HG03439 (cell line): ENCODE measurements around the gene ZNF598.
"Not testable (repeated sequence)": the region's sequence is repeated elsewhere in the genome, so short reads cannot be mapped to it uniquely, and the experiment has no call there.

Source experiments
- ATAC-seq: cut with Tn5 transposase; IDR thresholded peaks from one replicate; pipeline ENCODE4 v1.9.1; 2021; ENCODE audit warnings: mild to moderate bottlenecking, moderate library complexity; ENCODE audit not compliant: unreplicated experiment

The ZNF598 gene

DNA sequence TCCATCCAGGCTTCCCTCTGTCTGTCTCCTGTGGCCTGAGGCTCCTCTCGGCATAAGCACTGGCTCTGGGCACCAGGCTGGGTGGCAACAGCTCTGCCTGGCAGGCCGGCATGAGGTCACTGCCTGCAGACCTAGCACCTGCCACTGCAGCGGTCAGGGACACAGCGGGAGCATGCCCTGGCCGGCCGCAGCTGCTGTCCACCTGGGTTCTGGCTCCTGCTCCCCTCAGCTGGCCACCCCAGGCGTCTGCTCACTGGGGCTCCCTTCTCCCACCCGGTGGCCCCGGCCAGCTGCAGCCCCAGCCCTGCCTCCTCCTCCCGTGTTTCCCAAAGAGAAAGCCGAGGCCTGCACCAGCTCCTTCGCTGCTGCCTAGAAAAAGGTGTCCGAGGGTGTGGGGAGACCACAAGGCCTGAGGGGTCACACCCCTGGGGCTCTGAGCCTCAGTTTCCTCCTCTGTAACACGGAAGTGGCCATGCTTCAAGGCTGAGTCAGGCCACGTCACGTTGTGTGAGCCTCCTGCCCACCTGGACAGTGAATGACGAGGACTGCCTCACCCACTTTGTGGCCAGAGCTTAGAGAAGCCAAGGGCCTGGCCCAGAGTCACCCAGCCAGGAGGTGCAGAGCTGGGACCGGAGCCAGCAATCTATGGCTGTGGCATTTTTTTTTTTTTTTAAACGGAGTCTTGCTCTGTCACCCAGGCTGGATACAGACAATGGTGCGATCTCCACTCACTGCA lies 31.3 kb upstream of the ZNF598 start:
- no peak for ATAC-seq

DNA sequence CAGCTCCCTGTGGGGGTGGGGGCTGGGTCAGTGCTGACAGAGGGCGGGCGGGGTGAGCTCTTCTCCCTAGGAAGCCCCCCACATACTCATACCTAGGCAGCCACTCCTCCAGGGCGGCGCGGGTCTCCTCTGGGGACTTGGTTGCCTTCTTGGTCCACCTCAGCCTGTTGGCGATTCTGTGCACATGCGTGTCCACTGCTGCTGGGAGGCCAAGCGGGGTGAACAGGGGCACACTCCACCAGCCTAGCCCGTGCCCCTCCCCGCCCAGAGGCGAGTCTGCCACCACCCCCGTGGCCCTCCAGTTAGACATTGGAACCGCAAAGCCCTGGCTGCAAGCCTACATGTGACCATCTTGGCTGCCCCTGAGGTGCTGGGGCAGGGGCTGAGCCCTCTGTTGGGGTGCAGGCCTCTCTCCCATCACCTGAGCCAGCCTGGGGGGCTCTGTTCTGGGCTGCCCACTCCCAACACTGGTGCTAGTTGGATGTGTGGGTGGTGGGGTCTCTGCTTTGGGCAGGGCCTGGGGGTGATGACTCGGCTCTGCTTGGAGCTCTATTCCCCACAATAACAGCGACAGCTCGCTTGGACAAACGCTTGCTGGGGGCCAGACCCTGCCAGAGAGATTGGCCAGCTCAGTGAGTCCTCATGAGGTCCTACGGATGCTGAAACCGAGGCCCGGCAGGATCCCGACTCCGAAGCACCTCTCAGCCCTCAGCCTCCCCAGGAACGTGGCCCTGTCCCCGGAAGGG lies 30.6 kb upstream of the ZNF598 start:
- no peak for ATAC-seq

DNA sequence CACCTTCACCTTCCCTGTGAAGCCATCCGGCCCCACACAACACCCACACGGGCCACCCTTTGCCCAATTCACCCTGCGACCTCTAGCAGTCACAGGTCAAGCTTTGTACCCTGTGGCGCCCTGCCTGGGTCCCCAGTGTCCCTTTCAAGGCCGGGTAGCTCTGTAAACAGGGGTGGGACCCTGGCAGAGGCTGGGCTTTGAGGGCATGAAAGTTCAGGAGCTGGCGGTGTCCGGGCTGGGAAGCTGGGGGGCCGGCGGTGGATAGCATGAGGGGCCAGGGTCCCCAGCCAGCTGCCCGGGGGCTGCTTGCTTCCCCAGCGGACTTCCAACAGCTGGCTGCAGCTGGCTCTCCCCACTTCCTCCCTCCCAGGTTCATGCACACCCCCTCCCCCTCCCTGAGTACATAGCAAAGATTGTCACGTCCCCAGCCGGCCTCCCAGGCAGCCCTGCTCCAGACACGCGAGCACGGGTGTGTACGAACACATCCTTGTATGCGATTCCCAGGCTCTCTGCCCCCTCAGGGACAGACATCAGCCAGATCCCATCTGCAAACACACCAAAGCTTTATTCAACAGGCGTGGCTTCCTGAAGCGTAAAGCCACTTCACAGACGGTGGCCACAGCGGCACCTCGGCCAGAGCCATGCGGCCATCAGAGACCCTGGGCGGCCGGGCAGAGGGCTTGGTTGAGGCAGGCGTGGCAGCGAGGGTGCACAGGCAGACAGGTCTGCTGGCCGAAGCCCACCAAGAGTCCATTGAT lies 29.8 kb upstream of the ZNF598 start:
- ATAC-seq, result no peak

DNA sequence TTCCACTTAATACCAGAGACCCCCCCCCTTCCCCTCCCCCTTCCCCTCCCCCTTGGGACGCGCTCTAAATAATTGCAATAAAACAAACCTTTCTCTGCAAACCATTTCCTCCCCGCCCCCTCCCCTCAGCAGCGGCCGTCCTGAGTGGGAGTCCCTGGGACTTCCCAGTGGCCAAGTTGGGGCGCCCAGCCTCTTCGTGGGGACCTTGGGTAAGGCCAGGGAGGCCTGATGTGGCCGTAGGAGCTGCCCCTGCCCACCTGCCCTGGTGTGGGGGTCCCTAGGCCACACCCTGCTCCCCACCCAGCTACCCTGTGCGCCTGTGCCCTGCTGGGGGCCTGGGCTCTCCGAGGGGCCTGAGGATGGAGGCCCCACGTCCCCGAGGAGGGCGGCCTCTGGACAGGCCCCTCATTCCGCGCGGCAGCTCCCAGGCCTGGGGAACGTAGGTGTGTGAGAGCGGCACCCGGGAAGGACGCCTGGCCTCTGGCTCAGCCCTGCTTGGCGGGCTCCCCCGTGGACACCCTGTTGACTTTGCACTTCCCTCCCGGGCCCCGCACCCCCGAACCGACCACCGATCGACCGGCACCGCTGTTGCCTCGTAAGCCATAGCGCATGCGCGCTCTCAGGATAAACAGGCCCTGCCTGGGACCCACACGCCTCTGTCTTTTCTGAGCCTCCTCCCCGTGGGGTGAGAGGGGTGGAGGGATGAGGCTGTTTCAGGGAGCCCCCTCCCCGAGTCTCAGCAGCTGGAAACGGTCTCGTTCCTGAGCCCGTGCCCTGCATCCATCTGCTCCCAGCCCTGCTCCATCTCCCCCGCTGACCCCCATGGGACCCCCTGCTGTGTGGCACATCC lies 29.0 kb upstream of the ZNF598 start:
- no peak for ATAC-seq

DNA sequence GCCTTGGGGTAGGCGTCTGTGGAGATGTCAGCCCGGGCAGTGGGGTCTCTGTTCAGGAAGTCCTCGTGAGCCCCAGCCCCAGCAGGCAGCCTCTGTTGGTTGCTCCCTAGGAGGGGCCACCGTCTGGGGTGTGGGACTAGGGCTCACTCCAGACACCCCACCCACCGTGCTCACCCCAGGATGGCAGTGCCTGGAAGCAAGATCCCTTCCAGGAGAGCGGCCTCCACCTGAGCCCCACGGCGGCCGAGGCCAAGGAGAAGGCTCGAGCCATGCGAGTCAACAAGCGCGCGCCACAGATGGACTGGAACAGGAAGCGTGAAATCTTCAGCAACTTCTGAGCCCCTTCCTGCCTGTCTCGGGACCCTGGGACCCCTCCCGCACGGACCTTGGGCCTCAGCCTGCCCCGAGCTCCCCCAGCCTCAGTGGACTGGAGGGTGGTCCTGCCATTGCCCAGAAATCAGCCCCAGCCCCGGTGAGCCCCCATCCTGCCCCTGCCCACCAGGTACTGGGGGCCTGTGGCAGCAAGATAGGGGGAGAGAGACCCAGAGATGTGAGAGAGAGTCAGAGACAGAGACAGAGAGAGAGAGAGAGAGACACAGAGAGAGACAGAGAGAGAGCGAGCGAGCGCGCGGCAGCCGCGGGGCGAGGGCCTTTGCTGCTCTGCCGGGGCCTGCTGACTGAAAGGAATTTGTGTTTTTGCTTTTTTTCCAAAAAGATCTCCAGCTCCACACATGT lies 28.2 kb upstream of the ZNF598 start:
- no peak for ATAC-seq

DNA sequence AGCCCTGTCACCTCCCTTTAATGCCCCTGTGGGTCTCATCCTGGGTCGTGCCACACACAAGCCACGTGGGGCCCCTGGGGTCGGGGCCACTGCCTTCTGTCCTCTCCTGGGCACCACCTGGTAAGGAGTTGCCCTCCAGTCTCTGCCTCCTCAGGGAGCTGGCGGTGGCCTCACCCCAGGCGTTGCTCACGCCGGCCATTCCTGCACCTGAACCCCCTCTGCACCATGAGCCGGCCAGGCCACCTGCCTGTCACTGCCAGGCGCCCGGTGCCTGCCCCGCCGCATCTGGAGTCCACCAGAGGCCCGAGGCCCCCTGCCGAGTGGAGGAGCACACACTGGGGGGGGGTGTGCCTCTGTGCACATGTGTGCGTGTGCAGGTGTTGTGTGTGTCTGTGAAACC lies 27.5 kb upstream of the ZNF598 start:
- ATAC-seq, result no peak

DNA sequence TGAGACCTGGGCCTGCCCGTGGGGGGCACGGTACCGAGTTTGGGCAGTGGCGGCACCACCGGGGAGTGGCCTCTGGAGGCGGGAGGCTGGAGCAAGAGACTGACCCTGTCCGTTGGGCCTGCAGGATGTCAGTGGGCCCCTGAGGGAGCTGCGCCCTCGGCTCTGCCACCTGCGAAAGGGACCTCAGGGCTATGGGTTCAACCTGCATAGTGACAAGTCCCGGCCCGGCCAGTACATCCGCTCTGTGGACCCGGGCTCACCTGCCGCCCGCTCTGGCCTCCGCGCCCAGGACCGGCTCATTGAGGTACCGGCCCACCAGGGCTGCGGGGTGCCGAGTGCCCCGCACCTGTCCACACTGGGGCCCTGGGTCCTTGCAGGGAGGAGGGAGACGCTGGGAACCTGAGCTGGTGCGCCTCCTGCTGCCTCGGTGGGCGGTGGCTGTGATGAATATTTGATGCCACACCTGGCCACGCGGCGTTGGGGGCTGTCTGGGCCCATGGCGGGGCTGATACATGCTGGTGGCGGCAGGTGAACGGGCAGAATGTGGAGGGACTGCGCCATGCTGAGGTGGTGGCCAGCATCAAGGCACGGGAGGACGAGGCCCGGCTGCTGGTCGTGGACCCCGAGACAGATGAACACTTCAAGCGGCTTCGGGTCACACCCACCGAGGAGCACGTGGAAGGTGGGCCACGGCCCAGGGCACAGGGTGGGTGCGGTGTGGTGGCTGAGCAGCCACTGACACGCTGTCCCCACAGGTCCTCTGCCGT lies 26.8 kb upstream of the ZNF598 start:
- no peak for ATAC-seq

DNA sequence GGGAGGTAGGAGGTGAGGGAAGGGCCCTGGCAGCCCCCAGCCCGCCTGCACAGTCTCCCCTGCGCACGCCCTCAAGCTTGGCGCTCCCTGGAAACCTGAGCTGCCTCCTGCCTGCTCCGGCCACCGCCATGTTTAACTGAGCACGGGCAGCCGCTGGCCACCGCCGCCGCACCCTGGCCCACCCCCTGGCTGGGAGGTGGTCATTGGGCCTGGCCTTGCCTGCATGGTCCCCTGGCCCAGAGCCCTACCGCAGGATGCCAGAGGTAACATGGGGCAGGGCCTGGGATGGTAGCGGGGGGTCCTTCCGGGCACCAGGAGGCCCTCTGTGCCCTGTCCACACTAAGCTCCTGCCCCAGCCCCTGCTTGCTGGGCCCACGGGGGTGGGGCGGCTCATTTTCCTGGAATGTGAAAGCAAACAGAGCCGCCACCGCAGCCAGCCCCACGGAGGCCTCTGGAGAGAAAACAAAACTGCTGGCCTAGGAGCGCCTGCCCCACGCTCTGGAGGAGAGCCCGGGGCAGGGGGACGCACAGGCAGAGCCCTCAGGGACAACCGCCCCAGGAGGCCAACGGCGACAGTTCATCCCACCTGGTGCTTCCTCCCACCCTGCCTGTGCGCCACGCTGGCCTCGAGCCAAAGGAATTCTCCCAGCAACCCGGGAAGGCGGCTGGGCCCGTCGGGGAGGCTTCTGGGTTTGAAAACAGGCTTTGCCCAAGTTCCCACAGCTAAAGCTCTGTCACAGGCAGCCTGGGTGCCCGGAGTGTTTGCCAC lies 26.0 kb upstream of the ZNF598 start:
- no peak for ATAC-seq

DNA sequence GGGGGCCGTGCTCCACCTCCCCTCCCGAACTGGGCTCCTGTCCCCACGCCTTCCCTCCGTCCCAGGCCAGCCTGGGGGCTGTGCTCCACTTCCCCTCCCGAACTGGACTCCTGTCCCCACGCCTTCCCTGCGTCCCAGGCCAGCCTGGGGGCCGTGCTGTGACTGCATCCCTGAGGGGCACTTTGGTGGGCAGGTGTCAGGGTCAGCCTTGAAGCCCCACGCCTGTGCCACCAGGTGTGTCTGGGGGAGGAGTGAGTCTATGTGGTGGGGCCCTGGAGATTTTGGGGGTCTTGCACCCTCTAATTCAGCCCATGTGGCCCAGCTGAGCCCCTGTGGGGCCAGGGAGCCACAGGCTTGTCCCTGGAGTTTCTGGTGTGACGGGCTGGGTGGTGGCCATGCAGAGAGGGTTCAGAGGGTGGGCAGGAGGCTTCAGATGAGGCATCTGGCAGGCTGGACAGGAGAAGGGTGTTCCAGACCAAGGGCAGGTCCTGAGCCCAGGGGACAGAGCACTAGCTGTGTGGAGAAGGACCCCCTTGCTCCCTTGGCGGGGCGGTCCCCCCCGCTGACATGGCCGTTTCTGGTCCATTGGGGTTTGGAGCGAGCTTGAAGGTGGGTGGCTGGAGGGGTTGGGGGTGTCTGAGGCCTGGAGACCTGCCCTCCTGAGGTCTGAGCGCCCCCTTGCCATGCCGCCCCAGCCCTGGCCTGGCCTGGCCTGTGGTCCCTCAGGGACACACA lies 25.2 kb upstream of the ZNF598 start:
- ATAC-seq, result no peak

DNA sequence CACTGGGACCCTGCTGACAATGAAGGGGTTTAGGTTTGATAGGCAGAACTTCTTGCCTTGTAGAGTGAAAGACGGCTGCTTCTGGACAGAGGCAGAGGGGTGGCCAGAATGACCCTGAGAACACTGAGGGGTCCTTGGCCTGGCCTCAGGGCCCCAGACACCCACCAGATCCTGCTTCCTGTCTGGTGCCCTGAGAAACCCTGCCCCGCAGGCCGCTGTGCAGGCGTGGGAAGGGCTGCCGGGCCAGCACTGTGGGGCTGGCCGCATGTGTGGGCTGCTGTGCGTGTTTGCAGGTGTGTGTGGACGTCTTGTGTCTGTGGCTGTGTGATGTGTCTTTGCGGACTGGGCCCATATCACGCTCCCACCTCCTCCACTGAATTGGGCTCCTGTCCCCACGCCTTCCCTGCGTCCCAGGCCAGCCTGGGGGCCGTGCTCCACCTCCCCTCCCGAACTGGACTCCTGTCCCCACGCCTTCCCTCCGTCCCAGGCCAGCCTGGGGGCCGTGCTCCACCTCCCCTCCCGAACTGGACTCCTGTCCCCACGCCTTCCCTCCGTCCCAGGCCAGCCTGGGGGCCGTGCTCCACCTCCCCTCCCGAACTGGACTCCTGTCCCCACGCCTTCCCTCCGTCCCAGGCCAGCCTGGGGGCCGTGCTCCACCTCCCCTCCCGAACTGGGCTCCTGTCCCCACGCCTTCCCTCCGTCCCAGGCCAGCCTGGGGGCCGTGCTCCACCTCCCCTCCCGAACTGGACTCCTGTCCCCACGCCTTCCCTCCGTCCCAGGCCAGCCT lies 24.5 kb upstream of the ZNF598 start:
- not testable (repeated sequence) for ATAC-seq

DNA sequence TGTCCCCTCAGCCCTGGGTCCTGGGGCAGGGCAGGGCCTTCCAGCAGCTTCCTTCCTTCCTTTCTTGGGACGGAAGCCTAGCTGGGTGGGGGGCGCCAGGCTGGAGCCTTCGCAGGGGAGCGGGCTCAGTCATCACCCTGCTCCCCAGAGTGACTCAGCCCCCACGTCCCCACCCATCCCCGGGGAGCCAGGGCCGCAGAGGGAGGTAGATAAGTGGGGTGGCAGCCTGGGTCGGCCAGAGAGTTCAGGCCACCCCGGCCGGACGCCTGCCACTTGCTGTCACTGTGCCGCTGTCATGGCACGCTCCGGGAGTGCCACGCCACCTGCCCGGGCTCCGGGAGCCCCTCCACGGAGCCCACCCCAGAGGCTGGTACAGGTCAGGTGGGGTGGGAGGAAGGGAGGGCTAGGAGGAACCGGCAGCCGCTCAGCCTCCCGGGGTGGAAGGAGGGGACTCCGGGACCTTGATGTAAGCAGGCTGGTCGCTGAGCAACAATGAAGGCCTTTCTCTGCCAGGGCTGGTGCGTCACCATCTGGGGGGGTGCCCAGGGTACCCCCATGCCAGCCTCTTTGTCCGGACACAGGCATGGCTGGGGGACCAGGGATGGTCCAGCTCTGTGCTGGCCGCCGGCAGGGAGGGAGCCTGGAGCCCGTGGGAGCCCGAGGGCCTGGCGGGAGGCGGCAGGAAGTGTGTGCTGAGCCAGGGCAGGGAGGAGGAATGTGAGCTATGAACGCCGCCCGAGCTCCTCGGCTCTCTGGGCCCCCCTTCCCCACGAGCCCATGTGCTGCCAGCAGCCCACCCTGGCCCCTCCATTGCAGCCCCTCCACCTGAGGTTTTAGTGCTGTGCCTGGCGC lies 23.7 kb upstream of the ZNF598 start:
- no peak for ATAC-seq

DNA sequence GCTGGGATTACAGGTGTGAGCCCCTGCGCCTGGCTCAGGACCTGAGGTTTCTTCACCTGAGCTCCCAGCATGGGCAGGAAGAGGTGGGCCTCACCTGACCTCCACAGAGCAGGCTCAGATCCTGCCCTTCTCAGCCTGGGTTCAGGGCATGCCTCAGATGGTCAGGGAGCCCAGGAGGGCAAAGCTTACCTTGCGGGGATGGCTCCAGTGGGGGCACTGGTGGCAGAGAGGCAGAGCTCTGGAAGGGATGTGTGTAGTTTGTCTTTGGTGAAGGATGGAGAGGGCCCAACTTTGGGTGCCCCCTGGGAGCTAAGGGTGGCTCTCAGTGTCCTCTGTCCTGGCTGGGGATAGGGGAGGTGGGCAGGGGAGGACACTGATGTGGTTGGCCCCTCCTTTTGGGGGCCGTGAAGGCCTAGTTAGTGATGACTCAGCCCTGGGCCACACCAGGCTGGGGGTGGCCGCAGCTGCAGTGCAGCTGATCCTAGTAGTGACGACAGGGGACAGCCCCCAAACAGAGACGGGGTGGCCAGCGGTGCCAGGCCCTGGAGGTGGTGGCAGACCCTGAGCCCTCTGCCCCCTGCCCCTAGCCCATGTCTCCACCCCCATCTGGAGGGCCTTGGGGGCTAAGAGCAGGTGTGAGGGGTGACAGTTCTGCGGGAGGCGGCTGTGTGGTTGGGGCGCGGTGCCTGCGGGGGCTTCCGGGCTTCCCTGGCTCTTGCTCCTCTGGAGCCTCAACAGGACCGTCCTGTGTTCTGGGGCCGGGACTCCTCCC lies 22.9 kb upstream of the ZNF598 start:
- ATAC-seq, result no peak

DNA sequence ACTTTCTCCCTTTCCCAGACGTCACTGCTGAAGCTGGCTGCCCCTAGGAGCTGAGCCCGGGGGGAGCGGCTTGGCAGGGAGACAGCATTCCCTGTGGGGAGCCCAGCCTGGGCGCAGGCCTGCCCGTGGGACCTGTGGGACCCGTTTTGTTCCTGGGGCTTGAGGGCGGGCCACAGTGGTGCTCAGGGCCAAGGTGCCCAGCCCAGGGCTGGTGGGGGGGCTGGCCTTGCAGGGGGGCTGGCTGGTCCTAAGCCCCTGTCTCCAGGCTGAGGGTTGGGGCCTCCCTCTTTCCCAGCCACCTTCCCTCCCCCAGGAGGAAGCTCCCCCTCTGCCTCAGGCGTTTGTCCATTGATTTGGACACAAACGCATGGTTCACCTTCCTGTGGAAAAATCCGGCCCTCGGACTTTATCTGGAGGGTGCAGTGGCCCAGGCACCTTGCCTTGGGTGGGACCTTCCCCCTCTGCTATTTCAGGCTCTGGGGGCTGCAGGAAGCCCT lies 21.5 kb upstream of the ZNF598 start:
- no peak for ATAC-seq

DNA sequence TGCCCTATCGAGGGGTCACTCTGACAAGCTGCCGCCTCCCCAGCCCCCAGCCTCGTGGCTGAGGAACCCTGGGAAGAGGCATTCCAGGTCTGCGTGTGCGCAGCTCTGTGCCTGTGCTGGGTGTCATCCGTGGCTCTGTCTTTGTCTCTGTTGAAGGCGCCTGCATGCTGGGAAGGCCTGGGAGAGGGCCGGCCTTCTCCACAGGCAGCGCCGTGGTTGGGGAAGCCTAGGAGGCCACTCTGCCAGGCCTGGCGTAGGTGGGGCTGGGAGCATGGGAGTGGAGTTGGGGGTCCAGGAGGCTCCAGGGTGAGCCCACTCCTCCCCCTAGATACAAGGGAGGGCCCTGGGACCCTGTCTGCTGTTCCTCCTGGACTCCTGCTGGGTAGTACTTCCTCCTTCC lies 20.4 kb upstream of the ZNF598 start:
- no peak for ATAC-seq

DNA sequence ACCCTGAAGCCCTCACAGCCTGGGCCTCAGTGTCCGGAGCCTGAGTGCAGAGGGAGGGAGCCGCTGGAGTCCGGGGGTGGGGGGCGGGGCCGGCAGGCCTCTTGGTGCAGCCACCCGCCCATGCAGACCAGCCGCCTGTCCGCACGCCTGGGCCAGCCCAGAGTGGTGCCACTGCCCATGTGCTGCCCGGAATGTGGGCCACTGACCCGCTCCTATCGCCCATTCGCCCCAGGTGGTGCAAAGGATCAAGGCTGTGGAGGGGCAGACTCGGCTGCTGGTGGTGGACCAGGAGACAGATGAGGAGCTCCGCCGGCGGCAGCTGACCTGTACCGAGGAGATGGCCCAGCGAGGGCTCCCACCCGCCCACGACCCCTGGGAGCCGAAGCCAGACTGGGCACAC lies 19.7 kb upstream of the ZNF598 start:
- ATAC-seq, result no peak
